DOHH2 (cell line): Measurements from ENCODE around the gene BHLHE41.
A peak's percentile ranks its signal among the peaks of the same experiment; 100 is the strongest.

Experiments used
- H3F3A ChIP-seq: fragments of 200-600 bp; sonication (generic), shearing (Covaris generic); 2 replicates; pipeline ENCODE4 v1.6.0; 2016; ENCODE audit warnings: antibody characterized with exemption, mild to moderate bottlenecking; ENCODE audit not compliant: control insufficient read depth, insufficient read depth
- H3K27ac ChIP-seq: fragments of 200-600 bp; sonication (generic); 2 replicates; pipeline ENCODE4 v1.5.1; 2014; ENCODE audit warnings: low read depth, mild to moderate bottlenecking, low read length, moderate library complexity
- H3K27me3 ChIP-seq: fragments of 200-600 bp; sonication (generic); 2 replicates; pipeline ENCODE4 v1.6.1; 2014; ENCODE audit warnings: mild to moderate bottlenecking, low read length, mixed read lengths; ENCODE audit not compliant: control insufficient read depth
- H3K36me3 ChIP-seq: fragments of 200-600 bp; sonication (generic); 2 replicates; pipeline ENCODE4 v1.6.1; 2014; ENCODE audit warnings: mild to moderate bottlenecking, low read length, moderate library complexity, mixed read lengths; ENCODE audit not compliant: control insufficient read depth
- H3K4me1 ChIP-seq: fragments of 200-600 bp; sonication (generic); 2 replicates; pipeline ENCODE4 v1.6.1; 2014; ENCODE audit warnings: mild to moderate bottlenecking, low read length, mixed read lengths; ENCODE audit not compliant: control insufficient read depth
- H3K4me2 ChIP-seq: fragments of 200-600 bp; sonication (generic); 2 replicates; pipeline ENCODE4 v1.6.0; 2014; ENCODE audit warnings: mild to moderate bottlenecking, low read length, moderate library complexity
- H3K4me3 ChIP-seq: fragments of 200-600 bp; sonication (generic); 2 replicates; pipeline ENCODE4 v1.5.1; 2014; ENCODE audit warnings: mild to moderate bottlenecking, low read length, mixed read lengths
- H3K79me2 ChIP-seq: fragments of 200-600 bp; sonication (generic); 2 replicates; pipeline ENCODE4 v1.6.1; 2014; ENCODE audit warnings: mild to moderate bottlenecking, low read length, mixed read lengths; ENCODE audit not compliant: control insufficient read depth
- H3K9me2 ChIP-seq: fragments of 200-600 bp; sonication (generic); replicated peaks from 2 replicates; pipeline ENCODE4 v1.6.1; 2014; ENCODE audit warnings: mild to moderate bottlenecking, low read length, mixed read lengths; ENCODE audit not compliant: control insufficient read depth
- H3K9me3 ChIP-seq: fragments of 200-600 bp; sonication (generic); 2 replicates; pipeline ENCODE4 v1.6.1; 2014; ENCODE audit warnings: antibody characterized with exemption, low read length, mixed read lengths; ENCODE audit not compliant: control insufficient read depth, insufficient read depth
- H4K20me1 ChIP-seq: fragments of 200-600 bp; sonication (generic); 2 replicates; pipeline ENCODE4 v1.6.0; 2014; ENCODE audit warnings: low read depth, mild to moderate bottlenecking, antibody characterized with exemption, low read length, moderate library complexity; ENCODE audit not compliant: control insufficient read depth, insufficient read depth
- CTCF ChIP-seq: fragments of 200-600 bp; sonication (generic); IDR thresholded peaks from one replicate; pipeline ENCODE4 v1.5.1; 2014; ENCODE audit warnings: antibody characterized with exemption, mild to moderate bottlenecking, low read depth, low read length; ENCODE audit not compliant: poor library complexity, severe bottlenecking
- EZH2phosphoT487 ChIP-seq: fragments of 200-600 bp; sonication (generic); IDR thresholded peaks from 2 replicates; pipeline ENCODE4 v1.6.1; 2017; ENCODE audit warnings: borderline replicate concordance, mild to moderate bottlenecking, antibody characterized with exemption, low read length, moderate library complexity, mixed read lengths

Gene BHLHE41

GRCh38 chr12:26122681-26123481 lies 2.0 kb downstream of the BHLHE41 start:
- peaks cover 41% of the 10 kb centered on the region for H3K4me1 ChIP-seq
- H3K4me2 ChIP-seq = peak overlapping the region; percentile 69
- H3F3A ChIP-seq = peaks cover 2% of the 10 kb centered on the region; the same call in 1 of the 2 replicates
- H3K9me2 ChIP-seq = no peaks in the 10 kb centered on the region
- no peaks in the 10 kb centered on the region for H3K9me3 ChIP-seq
- H3K79me2 ChIP-seq = no peaks in the 10 kb centered on the region
- H3K27ac ChIP-seq = no peak overlapping the region
- peak overlapping the region; percentile 55 for H3K4me3 ChIP-seq
- peaks cover 86% of the 10 kb centered on the region for H3K27me3 ChIP-seq
- TF ChIP-seq EZH2phosphoT487 = peak; percentile 90
- no peak for TF ChIP-seq CTCF
- H3K36me3 ChIP-seq = no peaks in the 10 kb centered on the region
- peaks cover 5% of the 10 kb centered on the region; the same call in 1 of the 2 replicates for H4K20me1 ChIP-seq

GRCh38 chr12:26122061-26122680 lies 2.7 kb downstream of the BHLHE41 start:
- no peaks in the 10 kb centered on the region for H3K9me2 ChIP-seq
- no peaks in the 10 kb centered on the region for H3K79me2 ChIP-seq
- TF ChIP-seq CTCF (peak; percentile 18), EZH2phosphoT487 (peak; percentile 97)
- H3K36me3 ChIP-seq = no peaks in the 10 kb centered on the region
- H4K20me1 ChIP-seq = peaks cover 5% of the 10 kb centered on the region; the same call in 1 of the 2 replicates
- H3K4me3 ChIP-seq = peak overlapping the region; percentile 60
- H3K27ac ChIP-seq = no peak overlapping the region
- peaks cover 2% of the 10 kb centered on the region; the same call in 1 of the 2 replicates for H3F3A ChIP-seq
- no peaks in the 10 kb centered on the region for H3K9me3 ChIP-seq
- H3K4me1 ChIP-seq = peaks cover 44% of the 10 kb centered on the region
- H3K27me3 ChIP-seq = peaks cover 83% of the 10 kb centered on the region
- H3K4me2 ChIP-seq = peak overlapping the region; percentile 73

GRCh38 chr12:26121323-26122060 lies 3.3 kb downstream of the BHLHE41 start:
- Histone ChIP-seq H3K4me3 (peak overlapping the region; percentile 60), H3K9me2 (no peaks in the 10 kb centered on the region), H3K4me1 (peaks cover 45% of the 10 kb centered on the region), H3K79me2 (no peaks in the 10 kb centered on the region), H3F3A (peaks cover 2% of the 10 kb centered on the region; the same call in 1 of the 2 replicates), H3K4me2 (peak overlapping the region; percentile 73), H3K36me3 (no peaks in the 10 kb centered on the region), H3K9me3 (no peaks in the 10 kb centered on the region), H3K27ac (no peak overlapping the region), H4K20me1 (peaks cover 5% of the 10 kb centered on the region; the same call in 1 of the 2 replicates), H3K27me3 (peaks cover 81% of the 10 kb centered on the region)
- TF ChIP-seq CTCF (no peak), EZH2phosphoT487 (no peak)
